Esophagus muscularis mucosa (tissue), 4 donors: Measurements from ENCODE around the gene PXDN. TPM values are rescaled to one million over a fixed set of nuclear protein-coding genes. Genes with fewer than 3 reads are reported as not detected.

Experiments used
- DNase-seq: peaks from one replicate; pipeline ENCODE4 v3.0.0-alpha.2; 2017; ENCODE audit errors: extremely low spot score
- H3K27ac ChIP-seq, 4 donors: fragments of 200-600 bp; sonication (generic); replicated peaks in 1 of 4; 1 replicate in 3 of 4; 2 replicates in 1 of 4; pipeline ENCODE4 v1.5.1; 2016 to 2019; ENCODE audit warnings: mild to moderate bottlenecking in 1 of 4
- H3K27me3 ChIP-seq, 4 donors: fragments of 200-600 bp; sonication (generic); one replicate each; pipeline versions ENCODE4 v1.5.1 to v1.6.0; 2016 to 2019
- H3K36me3 ChIP-seq, 4 donors: fragments of 200-600 bp; sonication (generic); one replicate each; pipeline ENCODE4 v1.5.1; 2016 to 2019
- H3K4me1 ChIP-seq, 4 donors: fragments of 200-600 bp; sonication (generic); one replicate each; pipeline ENCODE4 v1.5.1; 2016 to 2019
- H3K4me3 ChIP-seq, 4 donors: fragments of 200-600 bp; sonication (generic); 1 replicate in 2 of 4; 2 replicates in 2 of 4; pipeline ENCODE4 v1.5.1; 2016 to 2019; ENCODE audit warnings: mild to moderate bottlenecking in 4 of 4, moderate library complexity in 1 of 4
- H3K9me3 ChIP-seq, 4 donors: fragments of 200-600 bp; sonication (generic); 1 replicate in 3 of 4; 2 replicates in 1 of 4; pipeline ENCODE4 v1.5.1; 2016 to 2019
- EP300 ChIP-seq: sonication (generic); formaldehyde crosslinking; IDR thresholded peaks from one replicate; pipeline ENCODE4 v1.6.1; 2017; ENCODE audit warnings: antibody characterized with exemption
- POLR2A ChIP-seq: fragments of 450-650 bp; IDR thresholded peaks from one replicate; pipeline ENCODE4 v1.6.1; 2017; ENCODE audit warnings: antibody characterized with exemption, moderate library complexity, mild to moderate bottlenecking, low read depth
- POLR2AphosphoS5 ChIP-seq, 2 donors: sonication (generic); formaldehyde crosslinking; IDR thresholded peaks; one replicate each; pipeline ENCODE4 v1.6.1; 2017; ENCODE audit warnings: antibody characterized with exemption in 2 of 2
- WGBS: methylation state at CpG from one replicate; pipeline ENCODE4 v1.1.5; 2018; 5-methylcytosine and 5-hydroxymethylcytosine counted together
- intact Hi-C: fragments of 100-400 bp; cut with DNase I; formaldehyde crosslinking; loops from one replicate; pipeline ENCODE4 v1.15.1; 2023
- total RNA-seq, 4 donors: library from RNA; depleted of rRNA; stranded (reverse); fragments of >200 nt; gene quantifications; one replicate each; pipeline versions ENCODE4 v1.1.0 to v1.2.1, GENCODE V29; 2016
- TF ChIP-seq, protein P1 (sequence below), 3 experiments: fragments of 200-600 bp in 2 of 3; fragments of 450-650 bp in 1 of 3; sonication (generic) in 2 of 3; IDR thresholded peaks; one replicate each; pipeline ENCODE4 v1.5.1; 2017 to 2019; ENCODE audit warnings: antibody characterized with exemption in 3 of 3, mild to moderate bottlenecking in 2 of 3, moderate library complexity in 1 of 3

PXDN gene
- total RNA-seq, 4 donors from 2014 or later = 19.9 to 81.6 (median 50.1) TPM

DNA sequence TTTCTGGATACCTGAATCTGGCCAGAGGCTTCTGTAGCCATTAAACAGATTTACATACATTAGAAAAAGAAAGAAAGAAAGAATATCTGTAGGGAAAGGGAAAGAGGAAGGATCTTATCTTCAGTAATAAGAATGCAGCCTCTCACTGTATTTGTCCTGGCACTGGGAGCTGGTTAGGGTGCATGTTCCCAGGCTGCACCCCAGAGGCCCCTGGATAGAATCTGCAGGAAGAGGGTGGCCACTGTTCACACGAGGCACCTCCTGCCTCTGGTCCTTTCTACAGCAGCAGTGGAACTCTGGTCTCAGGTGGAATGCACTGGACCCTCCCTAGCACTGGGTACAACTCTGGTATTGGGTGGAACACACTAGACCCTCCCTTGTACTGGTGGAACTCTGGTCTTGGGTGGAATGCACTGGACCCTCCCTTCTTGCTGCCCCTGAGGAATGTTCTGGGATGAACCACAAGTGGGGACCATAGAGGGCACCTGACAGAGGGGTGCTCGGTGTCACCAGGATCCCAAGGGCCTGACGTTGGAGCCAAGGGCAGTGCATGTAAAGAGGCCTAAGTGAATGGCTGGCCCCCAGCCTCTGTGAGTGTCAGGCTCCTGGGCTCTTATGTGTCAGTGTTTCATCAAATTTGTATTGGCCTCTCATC, 27.4 kb upstream of the PXDN start:
- Histone ChIP-seq H3K4me1 (peaks cover 0 to 6% (median 0%) of the 10 kb centered on the region in 4 donors), H3K36me3 (no peaks in the 10 kb centered on the region), H3K27ac (no peak overlapping the region), H3K9me3 (no peaks in the 10 kb centered on the region), H3K4me3 (no peak overlapping the region), H3K27me3 (no peaks in the 10 kb centered on the region)
- DNase-seq = no peak
- TF ChIP-seq, protein P1, sequence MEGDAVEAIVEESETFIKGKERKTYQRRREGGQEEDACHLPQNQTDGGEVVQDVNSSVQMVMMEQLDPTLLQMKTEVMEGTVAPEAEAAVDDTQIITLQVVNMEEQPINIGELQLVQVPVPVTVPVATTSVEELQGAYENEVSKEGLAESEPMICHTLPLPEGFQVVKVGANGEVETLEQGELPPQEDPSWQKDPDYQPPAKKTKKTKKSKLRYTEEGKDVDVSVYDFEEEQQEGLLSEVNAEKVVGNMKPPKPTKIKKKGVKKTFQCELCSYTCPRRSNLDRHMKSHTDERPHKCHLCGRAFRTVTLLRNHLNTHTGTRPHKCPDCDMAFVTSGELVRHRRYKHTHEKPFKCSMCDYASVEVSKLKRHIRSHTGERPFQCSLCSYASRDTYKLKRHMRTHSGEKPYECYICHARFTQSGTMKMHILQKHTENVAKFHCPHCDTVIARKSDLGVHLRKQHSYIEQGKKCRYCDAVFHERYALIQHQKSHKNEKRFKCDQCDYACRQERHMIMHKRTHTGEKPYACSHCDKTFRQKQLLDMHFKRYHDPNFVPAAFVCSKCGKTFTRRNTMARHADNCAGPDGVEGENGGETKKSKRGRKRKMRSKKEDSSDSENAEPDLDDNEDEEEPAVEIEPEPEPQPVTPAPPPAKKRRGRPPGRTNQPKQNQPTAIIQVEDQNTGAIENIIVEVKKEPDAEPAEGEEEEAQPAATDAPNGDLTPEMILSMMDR (IDR thresholded peaks at IDR 0.05) = no peak
- TF ChIP-seq POLR2A = no peak
- no peak for TF ChIP-seq EP300
- TF ChIP-seq POLR2AphosphoS5 (IDR thresholded peaks at IDR 0.05) = no peak
- WGBS = 79% methylated on average over 3 of the region's 3 CpGs
- intact Hi-C loops = no loop called here

DNA sequence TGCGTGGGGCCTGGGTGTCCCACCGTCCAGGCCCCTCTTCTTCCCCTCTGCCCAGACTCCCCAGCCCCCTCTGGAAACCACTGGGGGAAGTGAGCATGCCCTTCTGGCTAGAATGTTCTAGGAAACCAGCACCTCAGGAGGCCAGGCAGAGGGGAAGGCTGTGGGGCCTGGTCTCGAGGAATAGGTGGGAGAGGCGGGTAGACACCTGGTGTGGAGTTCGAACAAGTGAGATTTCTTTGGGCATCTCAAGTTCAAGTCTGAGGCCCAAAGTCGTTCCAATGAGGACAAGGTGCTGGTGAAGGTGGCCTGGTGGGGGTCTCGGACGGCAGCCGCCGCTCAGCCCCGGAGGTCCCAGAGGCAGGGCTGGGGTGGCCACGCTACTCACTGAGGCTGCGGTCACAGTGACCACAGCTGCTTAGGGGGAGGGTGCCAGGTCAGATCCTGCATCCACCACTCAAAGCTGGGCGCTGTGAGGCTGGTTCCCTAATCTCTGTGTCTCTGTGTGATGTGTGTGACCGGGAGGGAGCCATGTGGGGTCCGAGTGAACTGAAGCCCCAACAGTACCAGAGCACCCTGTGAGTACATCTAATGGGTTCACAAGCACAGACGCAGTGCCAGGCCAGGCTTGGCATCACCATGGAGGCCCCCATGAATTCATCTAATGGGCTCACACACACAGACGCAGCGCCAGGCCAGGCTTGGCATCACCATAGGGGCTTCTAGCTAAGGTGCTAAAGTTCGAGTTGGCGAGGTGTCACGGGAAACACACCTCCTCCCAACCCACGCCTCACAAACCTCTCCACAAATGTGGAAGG, 26.5 kb upstream of the PXDN start:
- 94% methylated on average over 22 of the region's 23 CpGs for WGBS
- H3K36me3 ChIP-seq = no peaks in the 10 kb centered on the region

DNA sequence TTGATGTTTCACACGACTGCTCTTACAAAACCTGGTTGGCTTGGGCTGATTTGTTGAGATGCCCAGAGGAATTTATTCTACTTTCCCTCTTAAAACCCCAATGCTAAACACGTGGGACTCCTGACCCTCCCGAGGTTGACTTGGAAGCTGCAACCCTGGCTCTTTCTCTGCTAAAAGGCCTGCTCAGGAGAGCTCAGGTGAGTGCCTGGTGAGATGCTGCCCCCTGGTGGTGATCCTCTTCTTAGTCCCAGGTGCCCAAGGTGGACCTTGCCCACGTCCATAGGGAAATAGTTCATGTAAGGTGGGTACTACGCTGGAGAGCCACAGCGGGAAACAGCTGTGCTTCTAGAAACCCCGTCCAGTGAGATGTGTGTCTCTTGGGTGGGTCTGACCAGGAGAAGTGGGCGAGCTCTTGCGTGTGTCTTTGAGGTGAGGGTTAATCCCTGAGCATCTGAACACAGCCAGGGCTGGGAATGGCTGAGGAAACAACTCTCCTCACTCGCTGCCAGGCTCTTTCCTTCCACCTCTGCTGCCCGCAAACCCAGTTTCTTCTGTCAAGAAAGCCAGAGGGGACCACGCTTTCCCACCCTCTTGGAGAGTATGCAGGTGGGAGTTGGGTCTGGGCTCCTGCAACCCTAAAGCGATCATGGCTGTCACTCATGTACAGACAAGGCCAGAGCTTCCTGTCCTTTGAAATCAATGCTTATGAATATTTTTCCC, 25.5 kb upstream of the PXDN start:
- Histone ChIP-seq H3K9me3 (no peaks in the 10 kb centered on the region), H3K27me3 (no peaks in the 10 kb centered on the region), H3K36me3 (no peaks in the 10 kb centered on the region), H3K4me1 (peaks cover 0 to 6% (median 0%) of the 10 kb centered on the region in 4 donors), H3K4me3 (no peak overlapping the region), H3K27ac (no peak overlapping the region)
- intact Hi-C loops = loop anchor here (5.0 kb wide), 1 partner anchor 218 kb away; no protein-coding TSS in a partner anchor
- TF ChIP-seq POLR2A = no peak
- TF ChIP-seq, protein P1 (IDR thresholded peaks at IDR 0.05) = peak; percentile 65 to 78 (median 75)
- peak in 1 of 2 donors; percentile 11 for TF ChIP-seq POLR2AphosphoS5 (IDR thresholded peaks at IDR 0.05)
- no peak for TF ChIP-seq EP300
- WGBS = 60% methylated on average over 13 of the region's 13 CpGs
- DNase-seq = no peak

More for the DNA sequence above, 26.5 kb upstream of the PXDN start:
- Histone ChIP-seq H3K27ac (no peak overlapping the region), H3K4me1 (peaks cover 0 to 6% (median 0%) of the 10 kb centered on the region in 4 donors), H3K4me3 (no peak overlapping the region), H3K27me3 (no peaks in the 10 kb centered on the region), H3K9me3 (no peaks in the 10 kb centered on the region)
- TF ChIP-seq POLR2AphosphoS5 (IDR thresholded peaks at IDR 0.05) (no peak), POLR2A (no peak), EP300 (no peak)
- TF ChIP-seq, protein P1 (IDR thresholded peaks at IDR 0.05) = no peak
- DNase-seq = no peak
- intact Hi-C loops = no loop called here

DNA sequence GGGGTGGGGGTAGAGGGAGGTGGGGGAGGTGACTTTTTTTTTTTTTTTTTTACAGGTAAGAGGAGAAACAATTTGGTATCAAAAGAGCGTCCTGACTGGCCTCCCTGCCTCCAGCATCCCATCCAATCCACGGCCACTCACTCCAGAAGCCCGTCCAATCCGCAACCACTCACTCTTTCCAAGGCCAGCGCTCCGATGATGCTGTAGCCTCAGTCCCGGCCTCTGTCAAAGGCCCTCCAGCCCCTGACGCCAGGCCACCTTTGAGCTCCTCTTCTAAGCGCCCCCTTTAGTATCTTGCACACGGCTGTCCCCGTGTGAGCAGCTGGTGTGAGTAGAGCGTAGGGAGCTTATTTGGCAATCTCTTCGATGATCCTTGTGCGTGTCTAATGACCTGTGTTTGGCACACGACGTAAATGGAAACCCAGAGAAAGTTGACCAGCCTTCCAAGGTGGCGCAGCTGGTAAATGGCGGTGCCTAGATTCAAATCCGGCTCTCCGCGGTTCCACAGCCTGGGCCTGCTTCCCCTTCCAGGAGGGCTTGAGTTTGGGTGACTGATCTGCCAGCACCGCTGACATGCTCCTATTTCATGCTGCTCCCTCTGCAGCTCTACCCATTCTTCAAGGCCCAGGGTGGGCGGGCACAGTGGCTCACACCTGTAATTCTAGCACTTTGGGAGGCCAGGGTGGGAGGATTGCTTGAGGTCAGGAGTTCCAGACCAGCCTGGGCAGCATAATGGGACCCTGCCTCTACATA, 23.8 kb upstream of the PXDN start:
- H3K4me3 ChIP-seq = no peak overlapping the region
- WGBS = 93% methylated on average over 22 of the region's 23 CpGs
- no peaks in the 10 kb centered on the region for H3K9me3 ChIP-seq
- intact Hi-C loops = loop anchor here (5.0 kb wide), 1 partner anchor 216 kb away; no protein-coding TSS in a partner anchor
- H3K27ac ChIP-seq = no peak overlapping the region
- no peaks in the 10 kb centered on the region for H3K36me3 ChIP-seq
- no peak for DNase-seq
- no peaks in the 10 kb centered on the region for H3K27me3 ChIP-seq
- no peaks in the 10 kb centered on the region for H3K4me1 ChIP-seq
- TF ChIP-seq POLR2AphosphoS5 (IDR thresholded peaks at IDR 0.05) (no peak), EP300 (no peak), POLR2A (no peak)
- TF ChIP-seq, protein P1 (IDR thresholded peaks at IDR 0.05) = no peak
